ENCODE measurements around the gene SMC4.

The SMC4 gene

DNA sequence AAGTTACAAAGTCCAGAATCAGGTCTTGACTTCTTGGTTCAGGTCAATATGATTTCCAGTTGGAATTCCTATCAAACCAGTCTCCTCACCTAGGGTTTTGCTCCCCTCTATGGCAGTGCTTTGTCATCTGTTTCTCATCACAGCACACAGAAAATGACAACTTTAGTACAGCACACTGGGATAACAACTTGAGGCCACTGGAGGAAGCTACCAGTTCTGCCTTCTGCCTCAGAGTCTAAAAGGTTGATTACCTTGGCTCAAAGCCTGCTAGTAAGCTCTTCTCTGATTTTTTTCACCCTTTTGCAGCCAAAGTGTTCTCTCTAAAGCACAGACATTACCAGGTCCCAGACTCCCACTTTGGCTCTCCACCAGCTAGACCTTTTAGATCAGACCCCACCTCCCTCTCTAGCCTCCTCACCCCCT, 75.0 kb downstream of the SMC4 start:
- no peak for ATAC-seq
- H3K9me3 Mint-ChIP-seq, result peaks cover 8% of the 10 kb centered on the region
- no peak overlapping the region for H3K27ac Mint-ChIP-seq
- H3K27me3 Mint-ChIP-seq, result no peaks in the 10 kb centered on the region
- H3K4me3 Mint-ChIP-seq, result no peak overlapping the region
- peaks cover 6% of the 10 kb centered on the region for H3K36me3 Mint-ChIP-seq
- H3K4me1 Mint-ChIP-seq, result no peaks in the 10 kb centered on the region

DNA sequence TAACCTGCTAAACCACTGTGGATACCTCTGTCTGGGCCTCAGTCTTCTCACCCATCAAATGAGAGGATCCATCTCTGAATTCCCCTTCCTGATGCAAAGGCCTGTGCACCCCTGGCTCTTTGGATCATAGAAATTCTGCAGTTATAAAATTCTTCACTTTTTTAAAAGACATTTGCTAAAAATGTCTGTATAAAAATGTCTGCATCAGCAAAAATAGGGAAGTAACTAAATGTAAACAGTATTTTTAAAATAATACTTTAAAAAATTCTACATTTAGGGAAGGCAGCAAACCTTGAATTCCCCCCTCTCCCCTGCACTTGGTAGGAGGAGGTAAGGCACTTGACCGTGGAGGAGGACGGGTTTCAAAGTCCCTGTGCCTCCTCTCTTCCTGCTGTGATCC, 75.7 kb downstream of the SMC4 start:
- H3K4me1 Mint-ChIP-seq, result no peaks in the 10 kb centered on the region
- no peaks in the 10 kb centered on the region for H3K36me3 Mint-ChIP-seq
- peaks cover 3% of the 10 kb centered on the region for H3K9me3 Mint-ChIP-seq
- no peak overlapping the region for H3K4me3 Mint-ChIP-seq
- H3K27me3 Mint-ChIP-seq, result no peaks in the 10 kb centered on the region
- ATAC-seq, result no peak
- H3K27ac Mint-ChIP-seq, result no peak overlapping the region

DNA sequence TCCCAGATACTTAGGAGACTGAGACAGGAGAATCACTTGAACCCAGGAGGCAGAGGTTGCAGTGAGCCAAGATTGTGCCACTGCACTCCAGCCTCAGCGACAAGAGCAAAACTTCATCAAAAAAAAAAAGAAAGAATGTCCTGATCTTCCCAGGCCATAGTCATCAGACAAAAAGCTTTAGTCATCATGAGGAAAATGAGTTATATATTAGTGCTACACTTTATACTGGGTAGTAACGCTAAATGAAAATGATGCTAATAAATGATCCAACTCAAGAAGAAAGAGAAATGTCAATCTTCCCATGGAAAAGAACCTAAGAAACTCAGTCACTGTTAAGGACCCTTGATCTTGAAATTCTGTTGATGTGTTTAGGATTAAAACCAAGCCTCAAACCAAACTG, 76.4 kb downstream of the SMC4 start:
- H3K27me3 Mint-ChIP-seq, result no peaks in the 10 kb centered on the region
- H3K36me3 Mint-ChIP-seq, result no peaks in the 10 kb centered on the region

DNA sequence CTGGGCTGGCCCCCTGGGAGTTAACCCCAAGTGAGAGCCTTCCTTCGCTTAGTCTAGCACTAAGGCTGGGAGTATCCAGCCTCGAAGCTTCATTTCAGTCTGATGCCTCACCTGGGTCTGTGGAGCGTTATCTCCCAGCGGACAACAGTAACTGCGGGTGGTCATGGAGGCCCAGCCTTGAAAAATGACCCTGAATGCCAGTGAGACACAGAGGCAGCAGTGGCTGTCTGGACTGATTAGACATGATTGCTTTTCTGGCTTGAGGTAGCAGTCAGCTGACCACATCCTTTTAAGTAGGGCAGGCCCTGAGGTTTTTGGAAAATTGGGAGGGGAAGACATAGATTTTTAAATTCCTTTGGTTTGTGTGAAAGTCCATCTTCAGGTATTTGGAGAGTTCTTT, 78.3 kb downstream of the SMC4 start:
- no peaks in the 10 kb centered on the region for H3K9me3 Mint-ChIP-seq
- no peaks in the 10 kb centered on the region for H3K4me1 Mint-ChIP-seq
- no peaks in the 10 kb centered on the region for H3K27me3 Mint-ChIP-seq
- ATAC-seq, result no peak
- H3K36me3 Mint-ChIP-seq, result no peaks in the 10 kb centered on the region
- H3K27ac Mint-ChIP-seq, result no peak overlapping the region
- no peak overlapping the region for H3K4me3 Mint-ChIP-seq

More for the DNA sequence above, 76.4 kb downstream of the SMC4 start:
- no peaks in the 10 kb centered on the region for H3K4me1 Mint-ChIP-seq
- no peak overlapping the region for H3K27ac Mint-ChIP-seq
- no peak overlapping the region for H3K4me3 Mint-ChIP-seq
- H3K9me3 Mint-ChIP-seq, result peaks cover 3% of the 10 kb centered on the region
- ATAC-seq, result no peak

GRCh38 chr3:160478338-160478737, 78.9 kb downstream of the SMC4 start:
- H3K27ac Mint-ChIP-seq, result no peak overlapping the region
- no peaks in the 10 kb centered on the region for H3K36me3 Mint-ChIP-seq
- H3K4me1 Mint-ChIP-seq, result no peaks in the 10 kb centered on the region
- ATAC-seq, result no peak
- no peaks in the 10 kb centered on the region for H3K9me3 Mint-ChIP-seq
- no peak overlapping the region for H3K4me3 Mint-ChIP-seq
- H3K27me3 Mint-ChIP-seq, result no peaks in the 10 kb centered on the region

- Mint-ChIP-seq H3K27me3 (no peaks in the 10 kb centered on the region), H3K4me3 (no peak overlapping the region), H3K36me3 (no peaks in the 10 kb centered on the region), H3K4me1 (no peaks in the 10 kb centered on the region), H3K27ac (no peak overlapping the region), H3K9me3 (no peaks in the 10 kb centered on the region)
- no peak for ATAC-seq
These were observed 79.9 kb downstream of the SMC4 start for GRCh38 chr3:160479376-160479775.

DNA sequence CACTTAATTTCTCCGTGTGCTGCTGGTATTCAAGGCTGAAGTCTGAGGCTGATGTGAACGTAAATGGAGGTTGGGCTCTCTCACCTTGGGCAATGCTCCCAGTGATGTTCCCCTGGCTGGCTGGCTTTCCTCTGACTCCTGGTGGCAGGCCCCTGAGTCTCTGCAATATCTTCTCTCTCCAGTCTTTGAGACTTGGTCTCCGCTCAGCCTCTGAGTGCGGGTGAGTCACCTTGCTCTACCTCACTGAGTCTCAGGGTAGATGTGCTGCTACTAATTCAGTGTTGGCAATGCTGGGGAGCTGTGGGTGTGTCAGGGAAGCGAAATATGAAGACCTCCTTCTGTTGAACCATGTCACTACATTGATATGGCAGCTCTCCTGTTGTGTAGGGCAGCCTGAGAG, 81.5 kb downstream of the SMC4 start:
- Mint-ChIP-seq H3K4me3 (no peak overlapping the region), H3K27ac (no peak overlapping the region), H3K36me3 (no peaks in the 10 kb centered on the region), H3K4me1 (peaks cover 11% of the 10 kb centered on the region), H3K27me3 (no peaks in the 10 kb centered on the region), H3K9me3 (no peaks in the 10 kb centered on the region)
- ATAC-seq, result no peak

- H3K4me3 Mint-ChIP-seq, result no peak overlapping the region
- H3K4me1 Mint-ChIP-seq, result peaks cover 12% of the 10 kb centered on the region
- no peaks in the 10 kb centered on the region for H3K9me3 Mint-ChIP-seq
- H3K27me3 Mint-ChIP-seq, result no peaks in the 10 kb centered on the region
- H3K36me3 Mint-ChIP-seq, result no peaks in the 10 kb centered on the region
- H3K27ac Mint-ChIP-seq, result no peak overlapping the region
- ATAC-seq, result no peak
These were observed 82.4 kb downstream of the SMC4 start for GRCh38 chr3:160481856-160482255.

- no peak overlapping the region for H3K27ac Mint-ChIP-seq
- no peaks in the 10 kb centered on the region for H3K9me3 Mint-ChIP-seq
- H3K4me1 Mint-ChIP-seq, result peaks cover 12% of the 10 kb centered on the region
- H3K36me3 Mint-ChIP-seq, result no peaks in the 10 kb centered on the region
- no peak overlapping the region for H3K4me3 Mint-ChIP-seq
- ATAC-seq, result no peak
- no peaks in the 10 kb centered on the region for H3K27me3 Mint-ChIP-seq
These were observed 83.3 kb downstream of the SMC4 start for GRCh38 chr3:160482796-160483195.

Measured in stimulated activated memory B cell treated with anti-CD40 and anti-IgM and Interleukin-4, amounts not matched to agents 10 μg/mL and 1 μg/mL and 100 μg/mL, for 72 hours (primary cell).